A673 (cell line): ENCODE results near the gene FAM180A.

Source experiments
- CTCF ChIP-seq: fragments of 300-800, 200-600 bp; sonication (generic); conservative IDR thresholded peaks from 2 replicates; pipeline ENCODE4 v1.5.1; 2017; ENCODE audit warnings: low read depth, mild to moderate bottlenecking, antibody characterized with exemption, low read length, moderate library complexity, mixed read lengths
- EZH2 ChIP-seq: fragments of 200-600 bp; sonication (generic); IDR thresholded peaks from 2 replicates; pipeline ENCODE4 v1.6.1; 2017; ENCODE audit warnings: borderline replicate concordance, low read depth, mild to moderate bottlenecking, mixed read lengths, antibody characterized with exemption, low read length; ENCODE audit not compliant: poor library complexity, severe bottlenecking

DNA sequence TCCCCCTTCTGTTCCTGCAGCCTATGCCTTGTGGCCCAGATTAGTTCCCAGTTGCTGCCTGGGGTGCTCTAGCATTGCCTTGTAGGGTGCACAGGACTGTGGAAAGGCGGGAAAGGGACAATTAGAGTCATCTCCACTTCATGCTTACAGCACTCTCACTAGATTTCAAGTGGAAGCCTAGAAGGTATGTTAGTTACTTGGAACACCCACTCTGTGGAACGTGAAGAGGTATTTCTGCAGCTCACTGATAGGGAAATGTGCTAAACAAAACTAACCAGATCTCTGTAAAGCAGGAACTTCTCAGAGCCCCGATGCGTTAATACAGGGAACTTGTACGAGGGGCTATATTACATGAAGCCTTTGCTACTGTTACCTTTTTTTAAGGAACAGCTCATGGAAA lies 66.9 kb downstream of the FAM180A start:
- TF ChIP-seq CTCF = no peak
- no peak for TF ChIP-seq EZH2
